PFSK-1 (cell line): Measurements from ENCODE around the gene MINK1. TPM values are rescaled to one million over a fixed set of nuclear protein-coding genes. Genes with fewer than 3 reads are reported as not detected.

ENCODE experiments used
- FOXP2 ChIP-seq: optimal IDR thresholded peaks from 2 replicates; pipeline ENCODE3; 2011; ENCODE audit warnings: borderline replicate concordance, control low read depth, inconsistent platforms; ENCODE audit not compliant: insufficient read depth; ENCODE audit errors: extremely low read length, extremely low read depth
- POLR2AphosphoS5 ChIP-seq: IDR thresholded peaks from 2 replicates; pipeline ENCODE4 v1.6.1; 2012; ENCODE audit warnings: low read depth, mild to moderate bottlenecking, control low read depth, low read length, moderate library complexity
- SIN3A ChIP-seq: IDR thresholded peaks from 2 replicates; pipeline ENCODE4 v1.6.1; 2012; ENCODE audit warnings: mild to moderate bottlenecking, low read length, moderate library complexity, borderline replicate concordance; ENCODE audit not compliant: insufficient read depth
- TAF1 ChIP-seq: IDR thresholded peaks from 2 replicates; pipeline ENCODE4 v1.6.1; 2012; ENCODE audit warnings: low read length, control low read depth, borderline replicate concordance; ENCODE audit not compliant: insufficient read depth
- polyA plus RNA-seq: library from polyadenylated mRNA; unstranded; fragments of >200 nt; gene quantifications from one replicate; pipeline ENCODE4 v1.2.1, GENCODE V29; 2012; ENCODE audit warnings: low read depth, missing spikeins; ENCODE audit not compliant: insufficient read length
- TF ChIP-seq, protein P1 (sequence below), 2 experiments: IDR thresholded peaks; 2 replicates each; pipeline versions ENCODE4 v1.6.1 to v1.8.0; 2011 to 2012; ENCODE audit warnings: low read depth in 2 of 2, low read length in 2 of 2, control low read depth in 1 of 2, inconsistent platforms in 1 of 2, mild to moderate bottlenecking in 1 of 2, moderate library complexity in 1 of 2; ENCODE audit not compliant: insufficient read depth in 1 of 2

MINK1 gene
- polyA plus RNA-seq = 63.4 TPM

DNA sequence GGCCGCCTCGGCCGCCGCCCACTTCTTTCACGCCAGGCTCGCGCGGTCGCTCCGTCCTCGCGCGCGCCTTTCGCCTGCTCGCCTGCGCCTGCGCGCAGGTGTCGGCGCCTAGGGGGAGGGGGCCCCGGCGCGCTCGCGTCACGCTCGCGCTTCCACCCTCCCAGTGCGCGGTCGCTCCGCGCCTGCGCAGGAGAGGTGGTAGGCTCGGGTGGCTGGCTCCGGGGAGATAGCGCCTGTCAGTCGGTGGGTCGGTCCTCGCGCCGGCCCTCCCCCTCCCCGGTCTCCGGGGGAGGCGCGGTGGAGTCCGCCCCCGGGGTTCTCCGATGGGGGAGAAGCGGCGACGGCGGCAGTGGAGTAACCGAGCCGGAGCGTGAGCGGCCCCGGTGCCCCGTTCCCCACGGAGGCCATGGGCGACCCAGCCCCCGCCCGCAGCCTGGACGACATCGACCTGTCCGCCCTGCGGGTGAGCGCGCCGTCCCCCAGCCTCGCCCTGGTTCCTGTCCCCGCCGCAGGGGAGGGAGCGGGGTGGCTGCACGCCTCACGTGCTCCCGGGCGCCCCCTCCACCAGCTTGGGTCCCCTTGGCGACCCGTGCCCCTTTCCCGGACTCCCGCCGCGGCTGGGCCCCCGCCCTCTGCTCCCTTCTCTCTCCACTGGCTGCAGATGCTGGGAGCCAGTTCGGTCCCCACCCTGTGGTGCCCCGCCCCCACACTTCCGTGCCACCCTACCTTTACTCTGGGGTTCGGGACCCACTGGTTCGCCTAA lies at the start of gene MINK1:
TSS of gene MINK1 (plus strand) at position 163 of the 763 bp plus-strand sequence. CDS start at position 407, 244 bp downstream.
- TF ChIP-seq SIN3A = 0 out of 2 replicates have a peak, but pooled peaks have one; percentile 16
- TF ChIP-seq POLR2AphosphoS5 = peak; percentile 87
- TF ChIP-seq, protein P1, sequence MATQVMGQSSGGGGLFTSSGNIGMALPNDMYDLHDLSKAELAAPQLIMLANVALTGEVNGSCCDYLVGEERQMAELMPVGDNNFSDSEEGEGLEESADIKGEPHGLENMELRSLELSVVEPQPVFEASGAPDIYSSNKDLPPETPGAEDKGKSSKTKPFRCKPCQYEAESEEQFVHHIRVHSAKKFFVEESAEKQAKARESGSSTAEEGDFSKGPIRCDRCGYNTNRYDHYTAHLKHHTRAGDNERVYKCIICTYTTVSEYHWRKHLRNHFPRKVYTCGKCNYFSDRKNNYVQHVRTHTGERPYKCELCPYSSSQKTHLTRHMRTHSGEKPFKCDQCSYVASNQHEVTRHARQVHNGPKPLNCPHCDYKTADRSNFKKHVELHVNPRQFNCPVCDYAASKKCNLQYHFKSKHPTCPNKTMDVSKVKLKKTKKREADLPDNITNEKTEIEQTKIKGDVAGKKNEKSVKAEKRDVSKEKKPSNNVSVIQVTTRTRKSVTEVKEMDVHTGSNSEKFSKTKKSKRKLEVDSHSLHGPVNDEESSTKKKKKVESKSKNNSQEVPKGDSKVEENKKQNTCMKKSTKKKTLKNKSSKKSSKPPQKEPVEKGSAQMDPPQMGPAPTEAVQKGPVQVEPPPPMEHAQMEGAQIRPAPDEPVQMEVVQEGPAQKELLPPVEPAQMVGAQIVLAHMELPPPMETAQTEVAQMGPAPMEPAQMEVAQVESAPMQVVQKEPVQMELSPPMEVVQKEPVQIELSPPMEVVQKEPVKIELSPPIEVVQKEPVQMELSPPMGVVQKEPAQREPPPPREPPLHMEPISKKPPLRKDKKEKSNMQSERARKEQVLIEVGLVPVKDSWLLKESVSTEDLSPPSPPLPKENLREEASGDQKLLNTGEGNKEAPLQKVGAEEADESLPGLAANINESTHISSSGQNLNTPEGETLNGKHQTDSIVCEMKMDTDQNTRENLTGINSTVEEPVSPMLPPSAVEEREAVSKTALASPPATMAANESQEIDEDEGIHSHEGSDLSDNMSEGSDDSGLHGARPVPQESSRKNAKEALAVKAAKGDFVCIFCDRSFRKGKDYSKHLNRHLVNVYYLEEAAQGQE (IDR thresholded peaks at IDR 0.05; ENCODE audit: insufficient read depth in 1 of 2, low read depth in 2 of 2, low read length in 2 of 2) = no peak
- TF ChIP-seq TAF1 = peak; percentile 45; the same call in 1 of the 2 replicates
- peak; percentile 82 for TF ChIP-seq FOXP2

DNA sequence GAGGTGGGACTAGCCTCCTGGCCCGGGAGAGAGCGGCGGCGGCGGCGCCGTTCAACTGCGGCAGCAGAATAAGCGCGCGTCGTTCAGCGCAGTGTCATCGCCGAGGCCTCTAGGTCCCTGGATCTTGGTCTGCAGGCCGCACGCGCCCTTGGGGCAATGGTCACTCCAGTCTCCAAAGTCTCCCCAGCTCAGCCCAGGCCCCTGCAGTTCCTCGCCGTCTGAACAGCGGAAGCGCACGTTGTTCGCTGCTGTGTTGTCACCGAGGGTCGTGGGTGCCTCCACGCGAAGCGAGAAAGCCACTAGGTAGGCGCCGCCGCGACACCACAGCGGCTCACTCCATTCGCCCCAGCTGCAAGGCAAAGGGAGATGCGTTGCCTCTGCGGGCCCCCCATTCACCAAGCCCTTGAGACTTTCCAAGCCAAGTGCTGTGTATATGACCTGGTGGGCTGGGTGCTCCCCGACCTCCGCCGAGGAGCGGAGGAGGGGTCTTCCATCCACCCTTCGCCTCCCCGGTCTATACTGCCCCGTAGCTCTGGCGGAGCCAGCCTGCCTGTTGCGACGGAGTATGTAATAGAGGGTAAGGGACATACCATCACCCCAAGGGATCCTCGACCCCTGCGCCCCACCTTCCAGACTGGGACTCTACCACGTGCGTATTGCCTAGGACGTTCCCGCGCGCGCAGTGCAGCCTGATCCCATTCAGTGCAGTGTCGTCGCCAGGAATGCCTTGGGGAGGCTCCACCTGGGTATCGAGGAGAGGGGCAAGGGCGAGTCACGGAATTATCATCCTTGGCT lies 47.6 kb upstream of the MINK1 start:
- no peak for TF ChIP-seq POLR2AphosphoS5
- TF ChIP-seq, protein P1 (IDR thresholded peaks at IDR 0.05; ENCODE audit: insufficient read depth in 1 of 2, low read depth in 2 of 2, low read length in 2 of 2) = no peak
- no peak for TF ChIP-seq SIN3A
- TF ChIP-seq FOXP2 = no peak
- no peak for TF ChIP-seq TAF1

DNA sequence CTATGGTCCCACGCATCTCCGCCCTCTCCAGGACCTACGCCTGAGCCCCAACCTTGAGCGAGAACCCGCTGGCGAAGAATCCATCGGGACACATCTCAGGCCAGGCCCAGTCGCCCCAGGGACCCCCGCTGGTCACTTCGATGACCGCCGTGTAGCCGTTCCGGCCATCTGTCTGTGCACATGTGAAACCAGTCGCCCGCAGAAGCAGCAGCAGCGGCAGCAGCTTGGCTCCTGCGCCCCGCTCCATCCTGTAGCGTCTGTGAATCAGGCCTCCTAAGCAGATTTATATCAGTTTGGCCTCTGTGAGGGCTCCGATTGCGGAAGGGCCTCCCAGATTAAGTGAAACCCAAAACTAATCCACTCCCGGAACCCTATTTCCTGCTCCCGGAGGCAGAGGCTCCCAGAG lies 47.0 kb upstream of the MINK1 start, which contains the start of gene VMO1:
TSS of gene VMO1 (minus strand) at position 259 of the 406 bp plus-strand sequence. CDS start at position 247, 12 bp downstream.
- TF ChIP-seq TAF1 (0 out of 2 replicates have a peak, but pooled peaks have one; percentile 54), FOXP2 (peak; percentile 63), SIN3A (no peak), POLR2AphosphoS5 (peak; percentile 60; the same call in 1 of the 2 replicates)
- TF ChIP-seq, protein P1 (IDR thresholded peaks at IDR 0.05; ENCODE audit: insufficient read depth in 1 of 2, low read depth in 2 of 2, low read length in 2 of 2) = peak in 1 of 2 experiments; percentile 67; a peak in 1 of 4 replicates

DNA sequence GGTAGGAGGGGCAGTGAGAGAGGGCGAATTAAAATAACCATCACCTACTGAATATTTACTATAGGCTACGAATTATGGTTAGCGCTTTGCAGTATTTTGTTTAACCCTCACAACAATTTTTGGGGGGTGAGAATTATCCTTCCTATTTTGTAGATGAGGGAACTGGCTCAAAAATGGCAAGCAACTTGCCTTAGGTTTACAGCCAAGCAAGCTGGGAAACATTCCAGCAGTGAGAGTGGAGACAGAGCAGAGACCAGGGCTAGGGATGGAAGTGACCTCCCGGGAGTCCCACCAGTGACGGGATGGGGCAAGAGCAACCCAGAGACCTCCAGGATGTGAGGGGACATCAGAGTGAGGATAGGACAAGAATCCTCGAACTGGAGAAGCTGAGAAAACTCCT lies 46.6 kb upstream of the MINK1 start:
- no peak for TF ChIP-seq POLR2AphosphoS5
- TF ChIP-seq SIN3A = no peak
- TF ChIP-seq FOXP2 = no peak
- no peak for TF ChIP-seq TAF1
- TF ChIP-seq, protein P1 (IDR thresholded peaks at IDR 0.05; ENCODE audit: insufficient read depth in 1 of 2, low read depth in 2 of 2, low read length in 2 of 2) = no peak
